ENCODE measurements around the gene IRAK3.

IRAK3 gene

DNA sequence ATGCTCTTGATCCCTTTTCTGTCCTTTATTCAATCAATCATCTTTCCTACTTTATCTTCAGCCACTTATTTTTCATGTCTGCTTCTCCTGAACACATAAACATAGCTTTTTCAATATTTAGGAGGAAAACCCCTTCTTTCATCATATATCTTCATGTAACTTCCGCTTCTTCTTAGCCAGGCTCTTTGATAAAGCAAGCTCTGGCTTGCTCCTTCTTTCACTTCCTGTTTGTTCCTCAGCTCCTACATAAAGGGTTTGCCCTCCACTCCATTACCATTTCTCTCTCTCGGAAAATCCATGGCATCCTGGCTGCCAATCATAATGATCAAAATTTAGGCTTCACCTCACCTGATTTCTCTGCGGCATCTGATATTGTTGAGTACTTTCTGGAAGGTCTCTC is 79.5 kb downstream of the IRAK3 start:
- Histone ChIP-seq H3K36me3 (ENCODE audit: insufficient read depth, low read length) (no peaks in the 10 kb centered on the region), H2AFZ (ENCODE audit: low read depth, low read length) (no peak overlapping the region), H3K4me1 (ENCODE audit: insufficient read depth, low read length) (no peaks in the 10 kb centered on the region), H3K27me3 (ENCODE audit: insufficient read depth, low read length) (no peaks in the 10 kb centered on the region), H3K9me3 (ENCODE audit: low read length) (no peaks in the 10 kb centered on the region), H3K4me3 (ENCODE audit: low read length) (no peak overlapping the region)

DNA sequence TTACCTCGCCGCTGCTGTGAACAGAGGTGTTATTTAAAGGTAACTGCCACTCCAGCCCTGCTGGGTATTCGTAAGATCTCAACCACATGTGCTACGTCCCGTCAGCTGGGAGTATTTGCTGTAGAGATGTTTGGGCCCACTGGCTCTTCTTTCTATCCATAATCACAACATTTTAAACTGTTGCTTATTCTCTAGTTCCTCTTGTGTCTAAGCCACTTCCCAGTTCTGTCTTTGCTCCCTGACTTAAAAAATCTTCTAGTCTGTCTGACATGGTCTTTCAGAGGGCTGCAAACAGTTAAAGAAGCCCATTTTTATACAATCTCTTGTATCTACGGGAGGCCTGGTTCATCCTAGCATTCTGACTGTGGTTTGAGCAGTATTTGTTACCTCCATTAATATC is 80.1 kb downstream of the IRAK3 start:
- H3K9me3 ChIP-seq (ENCODE audit: low read length), result no peaks in the 10 kb centered on the region
- H3K36me3 ChIP-seq (ENCODE audit: insufficient read depth, low read length), result no peaks in the 10 kb centered on the region
- H2AFZ ChIP-seq (ENCODE audit: low read depth, low read length), result no peak overlapping the region
- H3K4me1 ChIP-seq (ENCODE audit: insufficient read depth, low read length), result no peaks in the 10 kb centered on the region
- H3K4me3 ChIP-seq (ENCODE audit: low read length), result no peak overlapping the region
- H3K27me3 ChIP-seq (ENCODE audit: insufficient read depth, low read length), result no peaks in the 10 kb centered on the region

- Histone ChIP-seq H3K27me3 (ENCODE audit: insufficient read depth, low read length) (no peaks in the 10 kb centered on the region), H3K4me1 (ENCODE audit: insufficient read depth, low read length) (no peaks in the 10 kb centered on the region), H3K36me3 (ENCODE audit: insufficient read depth, low read length) (no peaks in the 10 kb centered on the region), H2AFZ (ENCODE audit: low read depth, low read length) (no peak overlapping the region), H3K9me3 (ENCODE audit: low read length) (no peaks in the 10 kb centered on the region), H3K4me3 (ENCODE audit: low read length) (no peak overlapping the region)
Measured at GRCh38 chr12:66269757-66270383, 80.9 kb downstream of the IRAK3 start.

DNA sequence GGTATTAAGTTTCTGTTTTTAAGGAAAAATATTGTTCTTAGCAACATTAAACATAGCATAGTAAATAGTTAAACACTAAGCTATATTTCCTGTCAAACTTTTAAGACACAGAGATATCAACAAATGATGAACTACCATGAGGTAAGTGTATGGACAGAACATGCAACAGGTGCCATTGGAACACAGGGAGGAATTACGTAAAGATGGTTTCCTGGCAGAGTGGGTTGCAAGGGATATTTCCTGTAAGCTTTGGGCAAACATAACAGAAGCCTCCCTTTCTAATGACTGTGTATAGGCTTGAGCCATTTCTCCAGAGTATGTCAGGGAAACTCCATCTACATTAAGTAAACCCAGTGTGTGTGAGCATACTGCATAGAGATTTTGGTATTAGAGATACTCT is 81.6 kb downstream of the IRAK3 start:
- Histone ChIP-seq H3K9me3 (ENCODE audit: low read length) (no peaks in the 10 kb centered on the region), H3K36me3 (ENCODE audit: insufficient read depth, low read length) (no peaks in the 10 kb centered on the region)

DNA sequence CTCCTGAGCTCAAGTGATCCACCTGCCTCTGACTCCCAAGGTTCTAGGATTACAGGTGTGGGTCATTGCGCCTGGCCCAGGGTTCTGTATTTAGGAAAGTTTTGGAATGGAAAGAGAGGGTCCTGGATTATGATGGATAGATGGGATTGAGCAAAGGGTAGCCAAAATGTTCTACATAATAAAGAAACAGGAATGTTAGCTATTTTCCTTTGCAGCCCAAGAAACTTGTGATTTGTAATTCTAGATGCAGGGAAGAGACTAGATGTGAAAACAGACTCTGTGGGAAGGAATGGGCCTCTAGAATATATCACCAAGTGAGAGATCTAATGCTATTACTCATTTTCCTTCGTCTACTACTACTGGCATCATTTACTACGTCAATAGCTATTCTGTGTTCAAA is 83.6 kb downstream of the IRAK3 start:
- no peak overlapping the region for H3K4me3 ChIP-seq (ENCODE audit: low read length)
- no peaks in the 10 kb centered on the region for H3K9me3 ChIP-seq (ENCODE audit: low read length)
- no peak overlapping the region for H2AFZ ChIP-seq (ENCODE audit: low read depth, low read length)
- no peaks in the 10 kb centered on the region for H3K36me3 ChIP-seq (ENCODE audit: insufficient read depth, low read length)
- H3K27me3 ChIP-seq (ENCODE audit: insufficient read depth, low read length), result no peaks in the 10 kb centered on the region
- no peaks in the 10 kb centered on the region for H3K4me1 ChIP-seq (ENCODE audit: insufficient read depth, low read length)

More for the DNA sequence above, 81.6 kb downstream of the IRAK3 start:
- Histone ChIP-seq H3K4me1 (ENCODE audit: insufficient read depth, low read length) (no peaks in the 10 kb centered on the region), H3K4me3 (ENCODE audit: low read length) (no peak overlapping the region), H2AFZ (ENCODE audit: low read depth, low read length) (no peak overlapping the region), H3K27me3 (ENCODE audit: insufficient read depth, low read length) (no peaks in the 10 kb centered on the region)

GRCh38 chr12:66273147-66273546 is 84.1 kb downstream of the IRAK3 start:
- Histone ChIP-seq H3K4me1 (ENCODE audit: insufficient read depth, low read length) (no peaks in the 10 kb centered on the region), H2AFZ (ENCODE audit: low read depth, low read length) (no peak overlapping the region), H3K36me3 (ENCODE audit: insufficient read depth, low read length) (no peaks in the 10 kb centered on the region), H3K9me3 (ENCODE audit: low read length) (no peaks in the 10 kb centered on the region), H3K27me3 (ENCODE audit: insufficient read depth, low read length) (no peaks in the 10 kb centered on the region), H3K4me3 (ENCODE audit: low read length) (no peak overlapping the region)

- Histone ChIP-seq H3K4me3 (ENCODE audit: low read length) (no peak overlapping the region), H3K4me1 (ENCODE audit: insufficient read depth, low read length) (no peaks in the 10 kb centered on the region), H3K9me3 (ENCODE audit: low read length) (no peaks in the 10 kb centered on the region), H3K27me3 (ENCODE audit: insufficient read depth, low read length) (no peaks in the 10 kb centered on the region), H2AFZ (ENCODE audit: low read depth, low read length) (no peak overlapping the region), H3K36me3 (ENCODE audit: insufficient read depth, low read length) (no peaks in the 10 kb centered on the region)
Measured at GRCh38 chr12:66275040-66275439, 86.0 kb downstream of the IRAK3 start.

DNA sequence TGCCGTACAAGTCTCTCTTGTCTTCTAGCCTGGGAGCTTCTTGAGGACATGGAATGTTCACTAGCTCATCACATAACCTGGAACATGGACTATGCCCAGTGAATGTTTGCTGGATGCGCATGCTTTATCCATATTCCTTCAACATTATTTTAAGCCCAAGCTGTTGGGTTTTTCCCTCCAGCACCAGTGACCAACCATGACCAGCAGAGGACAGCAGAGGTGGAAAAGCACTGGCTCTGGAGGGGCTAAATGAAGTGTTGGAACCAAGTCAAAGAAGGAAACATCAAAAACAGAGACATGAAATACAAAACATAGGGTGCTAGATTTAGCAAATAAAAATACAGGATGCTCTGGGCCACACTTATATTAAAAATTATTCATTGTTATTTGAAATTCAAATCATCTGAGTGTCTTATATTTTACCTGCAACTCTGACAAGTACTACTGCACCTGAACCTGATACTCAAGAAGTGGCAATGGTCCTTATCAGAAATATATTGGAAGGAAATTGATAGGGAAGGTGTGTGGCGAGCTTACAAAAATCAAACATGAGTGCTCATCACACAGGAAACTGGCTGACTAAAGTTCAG is 90.2 kb downstream of the IRAK3 start:
- Histone ChIP-seq H3K9me3 (ENCODE audit: low read length) (no peaks in the 10 kb centered on the region), H3K4me1 (ENCODE audit: insufficient read depth, low read length) (no peaks in the 10 kb centered on the region), H3K27me3 (ENCODE audit: insufficient read depth, low read length) (no peaks in the 10 kb centered on the region), H2AFZ (ENCODE audit: low read depth, low read length) (no peak overlapping the region), H3K36me3 (ENCODE audit: insufficient read depth, low read length) (no peaks in the 10 kb centered on the region), H3K4me3 (ENCODE audit: low read length) (no peak overlapping the region)

- H3K36me3 ChIP-seq (ENCODE audit: insufficient read depth, low read length), result no peaks in the 10 kb centered on the region
- H3K9me3 ChIP-seq (ENCODE audit: low read length), result no peaks in the 10 kb centered on the region
- no peaks in the 10 kb centered on the region for H3K4me1 ChIP-seq (ENCODE audit: insufficient read depth, low read length)
- H3K4me3 ChIP-seq (ENCODE audit: low read length), result no peak overlapping the region
- no peaks in the 10 kb centered on the region for H3K27me3 ChIP-seq (ENCODE audit: insufficient read depth, low read length)
- no peak overlapping the region for H2AFZ ChIP-seq (ENCODE audit: low read depth, low read length)
Measured at GRCh38 chr12:66280561-66280960, 91.5 kb downstream of the IRAK3 start.

DNA sequence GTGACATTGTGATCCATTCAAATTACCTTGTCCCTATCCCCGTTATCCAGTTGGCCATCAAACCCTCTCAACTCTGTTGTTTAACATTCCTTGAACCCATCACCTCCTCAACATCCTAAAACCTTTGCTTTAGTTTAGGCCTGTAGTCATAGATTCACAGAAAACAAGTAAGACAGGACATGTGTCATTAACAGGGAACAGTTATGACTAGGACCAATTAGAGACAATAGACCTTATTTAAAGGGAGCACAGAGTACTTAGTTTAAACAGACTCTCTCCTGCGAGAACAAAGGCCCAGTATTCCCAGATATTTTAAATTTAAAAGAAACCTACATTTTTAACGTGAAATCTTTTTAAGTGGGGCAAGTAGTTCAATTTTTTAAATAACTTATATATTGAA is 93.2 kb downstream of the IRAK3 start:
- Histone ChIP-seq H3K36me3 (ENCODE audit: insufficient read depth, low read length) (no peaks in the 10 kb centered on the region), H3K9me3 (ENCODE audit: low read length) (no peaks in the 10 kb centered on the region), H3K27me3 (ENCODE audit: insufficient read depth, low read length) (no peaks in the 10 kb centered on the region), H3K4me1 (ENCODE audit: insufficient read depth, low read length) (peaks cover 2% of the 10 kb centered on the region), H2AFZ (ENCODE audit: low read depth, low read length) (no peak overlapping the region), H3K4me3 (ENCODE audit: low read length) (no peak overlapping the region)

GRCh38 chr12:66287275-66287674 is 98.3 kb downstream of the IRAK3 start:
- Histone ChIP-seq H3K4me3 (ENCODE audit: low read length) (no peak overlapping the region), H2AFZ (ENCODE audit: low read depth, low read length) (no peak overlapping the region), H3K36me3 (ENCODE audit: insufficient read depth, low read length) (no peaks in the 10 kb centered on the region), H3K27me3 (ENCODE audit: insufficient read depth, low read length) (no peaks in the 10 kb centered on the region), H3K4me1 (ENCODE audit: insufficient read depth, low read length) (peaks cover 2% of the 10 kb centered on the region), H3K9me3 (ENCODE audit: low read length) (no peaks in the 10 kb centered on the region)

DNA sequence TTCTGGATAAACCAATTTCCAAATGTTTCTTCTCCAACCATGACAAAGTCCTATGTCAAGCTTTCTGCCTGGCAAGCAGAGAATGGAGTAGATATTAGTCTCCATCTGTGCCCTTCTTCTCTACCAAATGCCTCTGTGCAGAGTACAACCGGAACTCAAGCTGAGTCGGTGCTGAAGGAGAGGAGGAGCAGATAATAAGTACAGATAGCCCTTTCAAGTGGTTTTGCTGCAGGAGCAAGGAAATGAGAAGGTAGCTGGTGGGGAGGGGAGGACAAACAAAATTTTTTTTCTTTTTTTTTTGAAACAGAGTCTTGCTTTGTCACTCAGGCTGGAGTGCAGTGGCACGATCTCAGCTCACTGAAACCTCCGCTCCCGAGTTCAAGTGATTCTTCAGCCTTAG is 99.1 kb downstream of the IRAK3 start:
- H3K9me3 ChIP-seq (ENCODE audit: low read length), result no peaks in the 10 kb centered on the region
- H2AFZ ChIP-seq (ENCODE audit: low read depth, low read length), result no peak overlapping the region
- no peaks in the 10 kb centered on the region for H3K36me3 ChIP-seq (ENCODE audit: insufficient read depth, low read length)
- H3K4me1 ChIP-seq (ENCODE audit: insufficient read depth, low read length), result peaks cover 2% of the 10 kb centered on the region
- H3K4me3 ChIP-seq (ENCODE audit: low read length), result no peak overlapping the region
- H3K27me3 ChIP-seq (ENCODE audit: insufficient read depth, low read length), result no peaks in the 10 kb centered on the region

DNA sequence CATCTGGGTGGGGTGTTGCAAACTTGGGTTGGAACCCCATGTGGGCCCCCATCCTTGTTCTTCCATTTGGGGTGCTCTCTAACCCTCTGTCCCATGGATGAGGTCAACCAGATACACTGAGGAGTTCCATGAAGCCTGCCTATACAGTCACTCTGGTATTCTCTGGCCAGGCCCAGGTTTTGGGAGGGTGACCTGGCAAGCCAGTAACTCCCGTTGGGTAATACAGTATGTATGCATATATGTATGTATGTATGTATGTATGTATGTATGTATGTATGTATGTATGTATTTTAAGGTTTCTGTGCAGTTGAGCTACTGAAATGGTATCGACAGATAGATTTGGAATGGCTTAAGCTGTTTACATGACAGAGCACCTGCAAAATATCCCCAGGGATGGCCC is 100.5 kb downstream of the IRAK3 start:
- no peaks in the 10 kb centered on the region for H3K9me3 ChIP-seq (ENCODE audit: low read length)
- no peak overlapping the region for H2AFZ ChIP-seq (ENCODE audit: low read depth, low read length)
- H3K4me3 ChIP-seq (ENCODE audit: low read length), result no peak overlapping the region
- peaks cover 2% of the 10 kb centered on the region for H3K4me1 ChIP-seq (ENCODE audit: insufficient read depth, low read length)
- no peaks in the 10 kb centered on the region for H3K36me3 ChIP-seq (ENCODE audit: insufficient read depth, low read length)
- H3K27me3 ChIP-seq (ENCODE audit: insufficient read depth, low read length), result no peaks in the 10 kb centered on the region

DNA sequence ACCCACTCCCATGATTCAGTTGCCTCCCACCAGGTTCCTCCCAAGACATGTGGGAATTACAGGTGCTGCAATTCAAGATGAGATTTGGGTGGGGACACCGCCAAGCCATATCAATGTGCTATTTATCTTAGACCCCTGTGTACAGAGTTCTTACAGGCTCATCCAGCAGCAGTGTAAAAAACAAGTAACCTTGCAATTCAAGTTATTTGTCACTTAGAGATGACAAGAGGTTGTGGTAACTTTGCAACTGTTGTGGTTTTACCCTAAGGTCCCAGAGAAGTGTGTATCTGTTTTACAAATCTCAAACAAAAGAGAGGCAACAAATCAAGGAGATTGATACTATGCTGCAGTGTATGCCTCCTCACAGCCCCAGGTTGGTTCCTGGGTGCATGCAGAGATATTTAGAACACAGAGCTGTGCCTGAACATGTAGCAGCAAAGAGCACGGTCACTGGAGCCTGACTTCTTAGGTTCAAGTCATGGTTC is 101.7 kb downstream of the IRAK3 start:
- Histone ChIP-seq H3K4me3 (ENCODE audit: low read length) (no peak overlapping the region), H3K27me3 (ENCODE audit: insufficient read depth, low read length) (no peaks in the 10 kb centered on the region), H3K9me3 (ENCODE audit: low read length) (no peaks in the 10 kb centered on the region), H3K36me3 (ENCODE audit: insufficient read depth, low read length) (no peaks in the 10 kb centered on the region), H3K4me1 (ENCODE audit: insufficient read depth, low read length) (peaks cover 2% of the 10 kb centered on the region), H2AFZ (ENCODE audit: low read depth, low read length) (no peak overlapping the region)

All from neuron (in vitro differentiated cells).